Ureter (tissue), 1 donor: ENCODE measurements around the gene XYLB. TPM values are rescaled to one million over a fixed set of nuclear protein-coding genes. Genes with fewer than 3 reads are reported as not detected.

Experiments
- DNase-seq: peaks from one replicate; pipeline ENCODE4 v3.0.0-alpha.2; 2020; ENCODE audit warnings: low spot score
- total RNA-seq: library from RNA; stranded (reverse); gene quantifications from one replicate; pipeline ENCODE4 v1.2.4, GENCODE V29; 2023
- donor health status: DM: yes; HTN: yes; CAD: no.

The XYLB gene
- total RNA-seq, 1 donor from 2014 or later: 19.3 TPM

DNA sequence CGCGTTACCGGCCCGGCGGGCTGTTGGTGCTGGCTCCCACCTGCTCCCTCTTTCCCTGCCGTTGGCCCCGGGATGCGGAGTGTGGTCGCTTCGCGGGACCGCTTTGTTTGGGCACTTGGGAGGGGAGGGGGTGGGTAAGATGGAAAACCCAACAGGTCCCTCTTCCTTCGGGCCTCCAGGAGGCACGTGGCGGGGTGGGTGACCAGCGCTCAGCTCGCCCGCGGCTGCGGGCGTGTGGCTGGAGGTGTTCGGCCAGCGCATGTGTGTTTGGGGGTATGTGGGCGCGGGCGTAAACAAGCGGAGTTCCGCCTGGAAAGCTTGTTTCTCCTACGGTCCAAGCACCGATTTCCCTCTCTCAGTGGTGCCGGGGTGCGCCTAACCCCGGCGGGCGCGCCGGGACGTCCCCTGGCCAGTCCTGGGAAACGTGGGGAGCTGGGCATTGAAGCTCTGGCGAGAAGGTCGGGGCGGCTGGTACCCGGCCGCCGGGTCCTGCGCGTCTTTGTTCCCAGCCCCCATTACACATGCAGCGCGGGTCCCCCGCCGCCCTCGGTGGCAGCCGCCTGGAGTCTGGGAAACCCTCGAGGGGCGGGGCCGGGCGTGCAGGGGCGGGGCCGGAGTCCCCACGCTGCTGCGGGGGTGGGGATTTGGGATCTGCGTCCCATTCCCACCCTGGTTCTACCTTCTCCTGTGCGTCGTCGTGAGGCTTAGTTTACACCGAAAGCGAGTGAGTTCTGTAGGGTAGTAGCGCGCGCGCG is 108.5 kb downstream of the XYLB start:
- DNase-seq: peak; percentile 78

GRCh38 chr3:38455639-38456430 is 109.2 kb downstream of the XYLB start:
- no peak for DNase-seq

- DNase-seq: no peak
Observed at GRCh38 chr3:38457111-38458003, 110.8 kb downstream of the XYLB start.

- peak; percentile 67 for DNase-seq
Observed at GRCh38 chr3:38458796-38459498, 112.4 kb downstream of the XYLB start.

- DNase-seq: no peak
Observed at GRCh38 chr3:38459499-38460048, 113.0 kb downstream of the XYLB start.

DNA sequence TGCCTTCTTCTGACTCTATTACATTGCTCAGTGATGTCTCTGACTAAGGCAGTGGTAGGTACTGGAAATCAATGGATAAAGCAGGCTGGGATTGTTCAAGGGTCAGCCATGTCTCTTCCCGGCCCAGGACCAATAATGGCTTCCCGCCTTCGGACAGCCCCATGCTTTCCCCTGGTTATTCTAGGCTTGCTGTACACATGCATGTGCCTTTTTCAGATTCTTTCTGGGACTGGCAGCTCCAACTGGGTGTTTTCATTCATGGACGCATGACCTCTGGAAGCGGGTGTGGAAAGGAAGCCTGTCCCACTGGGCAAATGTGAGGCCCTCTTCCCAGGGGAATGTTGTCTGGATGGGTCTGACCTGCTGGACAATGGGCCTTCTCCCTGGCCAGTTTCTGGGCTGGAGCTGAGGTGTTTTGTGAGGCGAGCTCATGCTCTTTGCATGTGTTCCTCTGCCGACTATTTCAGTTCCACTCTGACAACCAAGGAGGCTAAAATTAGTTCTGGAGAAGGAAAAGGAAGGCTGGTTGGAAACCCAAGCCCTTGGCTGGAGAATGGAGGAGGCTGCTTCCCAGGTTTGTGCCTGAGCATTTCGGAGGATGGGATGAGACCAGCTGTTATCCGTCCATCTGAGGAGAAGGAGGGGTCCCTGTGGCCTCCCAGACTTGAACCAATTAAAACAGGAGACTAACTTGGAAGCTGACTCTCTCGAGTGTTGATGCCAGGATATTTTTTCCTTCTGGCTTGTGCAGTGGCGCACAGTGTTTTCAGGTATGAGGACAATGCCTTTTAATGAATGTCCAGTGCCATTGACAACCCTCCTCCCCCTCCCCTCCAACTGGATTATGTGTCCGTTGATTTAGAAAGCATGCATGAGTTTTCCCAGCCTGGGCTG is 114.0 kb downstream of the XYLB start:
- no peak for DNase-seq

Other genes with a start within 250 kb of the XYLB start
- 135 TPM for gene ACAA1, start 209.7 kb upstream of the XYLB start, total RNA-seq
- gene MYD88, start 208.1 kb upstream of the XYLB start, total RNA-seq: 44.6 TPM
- 51.3 TPM for gene OXSR1, start 181.2 kb upstream of the XYLB start, total RNA-seq
- gene SLC22A13, start 81.0 kb upstream of the XYLB start, total RNA-seq: 0.68 TPM
- gene SLC22A14, start 64.5 kb upstream of the XYLB start, total RNA-seq: not detected
- gene ACVR2B, start 107.1 kb downstream of the XYLB start, total RNA-seq: 11.8 TPM
- 26.1 TPM for gene EXOG, start 149.6 kb downstream of the XYLB start, total RNA-seq